Epithelial cell of proximal tubule (primary cell): ENCODE data around the gene TTC9. TPM values are rescaled to one million over a fixed set of nuclear protein-coding genes. Genes with fewer than 3 reads are reported as not detected.
A peak's percentile ranks its signal among the peaks of the same experiment; 100 is the strongest.

ENCODE experiments used
- DNase-seq: peaks from one replicate; pipeline ENCODE4 v3.0.0-alpha.2; 2011; ENCODE audit warnings: low read depth
- H3K4me3 ChIP-seq: 2 replicates; pipeline ENCODE4 v1.5.1; 2011; ENCODE audit warnings: low read depth, mild to moderate bottlenecking, low read length
- total RNA-seq: library from RNA; depleted of rRNA; stranded (reverse); fragments of >200 nt; gene quantifications from 2 replicates; pipeline ENCODE4 v1.2.3, GENCODE V29; 2015
- TF ChIP-seq, protein P1 (sequence below): conservative IDR thresholded peaks from 2 replicates; pipeline ENCODE4 v1.5.1; 2012; ENCODE audit warnings: low read depth, mild to moderate bottlenecking, low read length

TTC9 gene
- total RNA-seq, 1 donor from 2014 or later, result 24.8 TPM

DNA sequence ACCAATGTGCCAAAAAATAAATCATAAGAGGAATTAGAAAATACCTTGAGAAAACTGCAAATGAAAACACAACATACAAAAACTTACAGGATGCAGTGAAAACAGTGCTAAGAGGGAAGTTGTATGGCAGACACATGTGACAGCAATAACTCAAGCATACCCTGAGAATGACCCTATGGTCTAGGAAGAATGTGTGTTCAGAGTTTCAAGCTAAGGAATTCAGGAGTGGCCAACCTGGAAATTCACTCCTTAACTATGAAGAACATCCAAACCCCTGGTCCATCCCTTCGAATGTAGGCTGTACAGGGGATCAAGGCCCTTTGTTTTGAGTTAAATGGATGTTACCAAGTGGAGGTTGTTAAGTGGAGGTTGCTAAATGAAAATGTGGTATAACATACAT is 16.7 kb upstream of the TTC9 start:
- no peak overlapping the region for H3K4me3 ChIP-seq
- DNase-seq, result no peak
- TF ChIP-seq, protein P1, sequence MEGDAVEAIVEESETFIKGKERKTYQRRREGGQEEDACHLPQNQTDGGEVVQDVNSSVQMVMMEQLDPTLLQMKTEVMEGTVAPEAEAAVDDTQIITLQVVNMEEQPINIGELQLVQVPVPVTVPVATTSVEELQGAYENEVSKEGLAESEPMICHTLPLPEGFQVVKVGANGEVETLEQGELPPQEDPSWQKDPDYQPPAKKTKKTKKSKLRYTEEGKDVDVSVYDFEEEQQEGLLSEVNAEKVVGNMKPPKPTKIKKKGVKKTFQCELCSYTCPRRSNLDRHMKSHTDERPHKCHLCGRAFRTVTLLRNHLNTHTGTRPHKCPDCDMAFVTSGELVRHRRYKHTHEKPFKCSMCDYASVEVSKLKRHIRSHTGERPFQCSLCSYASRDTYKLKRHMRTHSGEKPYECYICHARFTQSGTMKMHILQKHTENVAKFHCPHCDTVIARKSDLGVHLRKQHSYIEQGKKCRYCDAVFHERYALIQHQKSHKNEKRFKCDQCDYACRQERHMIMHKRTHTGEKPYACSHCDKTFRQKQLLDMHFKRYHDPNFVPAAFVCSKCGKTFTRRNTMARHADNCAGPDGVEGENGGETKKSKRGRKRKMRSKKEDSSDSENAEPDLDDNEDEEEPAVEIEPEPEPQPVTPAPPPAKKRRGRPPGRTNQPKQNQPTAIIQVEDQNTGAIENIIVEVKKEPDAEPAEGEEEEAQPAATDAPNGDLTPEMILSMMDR, result no peak

DNA sequence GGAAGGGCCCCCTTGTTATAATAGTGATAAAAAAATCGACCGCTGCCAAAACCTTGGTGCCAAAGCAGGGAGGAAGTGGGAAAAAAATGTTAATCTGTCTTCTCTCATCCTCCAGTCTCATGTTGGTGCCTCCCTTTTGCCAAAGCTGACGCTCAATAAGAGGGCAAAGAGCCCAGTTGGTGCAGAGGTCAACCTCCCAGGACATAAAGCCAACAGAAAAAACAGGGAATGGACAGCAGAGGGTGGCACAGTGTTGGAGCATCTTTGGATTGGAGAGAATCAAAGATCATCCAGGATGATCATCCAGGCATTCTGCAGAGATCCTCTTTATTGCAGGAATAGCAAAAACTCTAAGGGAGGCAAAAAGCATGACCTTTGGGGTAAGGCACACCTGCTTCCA is 9.8 kb upstream of the TTC9 start:
- TF ChIP-seq, protein P1, result peak; percentile 18
- no peak for DNase-seq
- H3K4me3 ChIP-seq, result no peak overlapping the region

GRCh38 chr14:70635971-70636595 is 5.6 kb upstream of the TTC9 start:
- DNase-seq, result peak; percentile 43
- no peak overlapping the region for H3K4me3 ChIP-seq
- TF ChIP-seq, protein P1, result no peak

GRCh38 chr14:70638416-70638815 is 3.3 kb upstream of the TTC9 start:
- TF ChIP-seq, protein P1, result no peak
- no peak overlapping the region for H3K4me3 ChIP-seq
- DNase-seq, result no peak

GRCh38 chr14:70640938-70641547 is 673 bp upstream of the TTC9 start:
- no peak for DNase-seq
- TF ChIP-seq, protein P1, result no peak
- peak overlapping the region; percentile 81 for H3K4me3 ChIP-seq

- DNase-seq, result no peak
- H3K4me3 ChIP-seq, result peak overlapping the region; percentile 81
- TF ChIP-seq, protein P1, result no peak
Measured at GRCh38 chr14:70642303-70643235, 853 bp downstream of the TTC9 start.
